Gastrocnemius medialis (tissue), 4 donors: Measurements from ENCODE around the gene SORL1. TPM values are rescaled to one million over a fixed set of nuclear protein-coding genes. Genes with fewer than 3 reads are reported as not detected.

ENCODE experiments used
- ATAC-seq, 2 donors: fragments of 150-250 bp; one replicate each; pipeline ENCODE4 v1.9.1; 2016
- DNase-seq, 2 donors: peaks; one replicate each; pipeline ENCODE4 v3.0.0-alpha.2; 2019
- H3K27ac ChIP-seq, 4 donors: fragments of 200-600 bp; sonication (generic); 1 replicate in 1 of 4; 2 replicates in 3 of 4; pipeline ENCODE4 v1.5.1; 2016 to 2018; ENCODE audit warnings: mild to moderate bottlenecking in 2 of 4, moderate library complexity in 1 of 4
- H3K27me3 ChIP-seq, 3 donors: fragments of 200-600 bp; sonication (generic) in 2 of 3; 1 replicate in 1 of 3; 2 replicates in 2 of 3; pipeline versions ENCODE4 v1.5.1 to v1.6.0; 2016 to 2019; ENCODE audit warnings: mild to moderate bottlenecking in 1 of 3, moderate library complexity in 1 of 3
- H3K36me3 ChIP-seq, 2 donors: fragments of 200-600 bp; sonication (generic) in 1 of 2; one replicate each; pipeline ENCODE4 v1.5.1; 2017 to 2018
- H3K4me1 ChIP-seq, 2 donors: fragments of 200-600 bp; sonication (generic) in 1 of 2; one replicate each; pipeline ENCODE4 v1.5.1; 2016 to 2017; ENCODE audit warnings: mild to moderate bottlenecking in 2 of 2
- H3K4me3 ChIP-seq, 4 donors: fragments of 200-600 bp; sonication (generic) in 3 of 4; 1 replicate in 1 of 4; 2 replicates in 3 of 4; pipeline ENCODE4 v1.5.1; 2016 to 2019; ENCODE audit warnings: mild to moderate bottlenecking in 2 of 4
- H3K9me3 ChIP-seq, 3 donors: fragments of 200-600 bp; sonication (generic) in 2 of 3; 1 replicate in 1 of 3; 2 replicates in 2 of 3; pipeline ENCODE4 v1.5.1; 2016 to 2019
- CTCF ChIP-seq, 5 experiments: fragments of 450-650 bp in 3 of 5; fragments of 200-600 bp in 2 of 5; sonication (generic) in 2 of 5; IDR thresholded peaks in 4 of 5; conservative IDR thresholded peaks in 1 of 5; 1 replicate in 4 of 5; 2 replicates in 1 of 5; pipeline ENCODE4 v1.5.1; 2016 to 2019; ENCODE audit warnings: antibody characterized with exemption in 5 of 5, mild to moderate bottlenecking in 3 of 5, moderate library complexity in 3 of 5
- POLR2A ChIP-seq, 2 donors: fragments of 450-650 bp; IDR thresholded peaks; one replicate each; pipeline ENCODE4 v1.6.1; 2017; ENCODE audit warnings: antibody characterized with exemption in 2 of 2, mild to moderate bottlenecking in 2 of 2, moderate library complexity in 2 of 2
- in situ Hi-C, 4 donors: fragments of 200-750 bp; cut with MboI; loops; one replicate each; pipeline versions ENCODE4 v1.15.0 to v1.8.0; 2017; ENCODE audit warnings: low sequenced_read_pairs in 4 of 4
- intact Hi-C: fragments of 100-400 bp; cut with DNase I; formaldehyde crosslinking; loops from one replicate; pipeline ENCODE4 v1.15.1; 2023; ENCODE audit warnings: low total_unique reads
- total RNA-seq, 4 donors: library from RNA; depleted of rRNA; stranded (reverse); fragments of >200 nt; gene quantifications; one replicate each; pipeline versions ENCODE4 v1.1.0 to v1.2.3, GENCODE V29; 2016

The SORL1 gene
- total RNA-seq, 4 donors from 2014 or later, result 0.78 to 2.7 (median 2.3) TPM

- Histone ChIP-seq H3K27me3 (no peaks in the 10 kb centered on the region), H3K36me3 (no peaks in the 10 kb centered on the region), H3K27ac (no peak overlapping the region), H3K4me3 (no peak overlapping the region), H3K4me1 (no peaks in the 10 kb centered on the region), H3K9me3 (no peaks in the 10 kb centered on the region)
- no peak for TF ChIP-seq POLR2A (IDR thresholded peaks at IDR 0.05)
- no peak for TF ChIP-seq CTCF (IDR thresholded peaks at IDR 0.05 in 4 of 5, conservative IDR thresholded peaks at IDR 0.05 in 1 of 5)
- intact Hi-C loops, result no loop called here
- DNase-seq (no peak), ATAC-seq (no peak)
- in situ Hi-C loops, result loop anchor here (5.0 to 25.0 kb wide), 8 partner anchors 363 to 858 kb away; partner anchors contain the start of gene BLID (in 1 of the 4)
Observed at GRCh38 chr11:121649798-121650197, 197.7 kb downstream of the SORL1 start.

GRCh38 chr11:121650351-121651256 lies 198.5 kb downstream of the SORL1 start:
- no peak overlapping the region for H3K4me3 ChIP-seq
- no peaks in the 10 kb centered on the region for H3K27me3 ChIP-seq
- no peaks in the 10 kb centered on the region for H3K36me3 ChIP-seq
- TF ChIP-seq POLR2A (IDR thresholded peaks at IDR 0.05) (no peak), CTCF (IDR thresholded peaks at IDR 0.05 in 4 of 5, conservative IDR thresholded peaks at IDR 0.05 in 1 of 5) (no peak)
- no peak overlapping the region for H3K27ac ChIP-seq
- DNase-seq, result no peak
- intact Hi-C loops (no loop called here), in situ Hi-C loops (loop anchor here (5.0 to 25.0 kb wide), 8 partner anchors 362 to 857 kb away; partner anchors contain the start of gene BLID (in 1 of the 4))
- no peaks in the 10 kb centered on the region for H3K9me3 ChIP-seq
- no peak for ATAC-seq
- H3K4me1 ChIP-seq, result peaks cover 0 to 3% of the 10 kb centered on the region in 2 donors

- in situ Hi-C loops, result loop anchor here (5.0 to 25.0 kb wide), 8 partner anchors 361 to 856 kb away; partner anchors contain the start of gene BLID (in 1 of the 4)
- DNase-seq, result no peak
- no peak for ATAC-seq
- no peak overlapping the region for H3K27ac ChIP-seq
- TF ChIP-seq CTCF (IDR thresholded peaks at IDR 0.05 in 4 of 5, conservative IDR thresholded peaks at IDR 0.05 in 1 of 5), result no peak
- no peak for TF ChIP-seq POLR2A (IDR thresholded peaks at IDR 0.05)
- H3K9me3 ChIP-seq, result no peaks in the 10 kb centered on the region
- H3K4me3 ChIP-seq, result no peak overlapping the region
- no peaks in the 10 kb centered on the region for H3K36me3 ChIP-seq
- H3K27me3 ChIP-seq, result no peaks in the 10 kb centered on the region
- peaks cover 1 to 3% of the 10 kb centered on the region in 2 donors for H3K4me1 ChIP-seq
- intact Hi-C loops, result no loop called here
Observed at GRCh38 chr11:121651257-121651605, 199.1 kb downstream of the SORL1 start.

GRCh38 chr11:121652971-121653370 lies 200.9 kb downstream of the SORL1 start:
- H3K36me3 ChIP-seq, result no peaks in the 10 kb centered on the region
- ATAC-seq (no peak), DNase-seq (no peak)
- no peaks in the 10 kb centered on the region for H3K9me3 ChIP-seq
- H3K4me1 ChIP-seq, result peaks cover 7 to 11% of the 10 kb centered on the region in 2 donors
- TF ChIP-seq POLR2A (IDR thresholded peaks at IDR 0.05) (no peak), CTCF (IDR thresholded peaks at IDR 0.05 in 4 of 5, conservative IDR thresholded peaks at IDR 0.05 in 1 of 5) (peak in 2 of 5 experiments; percentile 12 to 27)
- no peaks in the 10 kb centered on the region for H3K27me3 ChIP-seq
- in situ Hi-C loops (loop anchor here (5.0 to 25.0 kb wide), 8 partner anchors 359 to 854 kb away; partner anchors contain the start of gene BLID (in 1 of the 4)), intact Hi-C loops (no loop called here)
- H3K27ac ChIP-seq, result no peak overlapping the region
- no peak overlapping the region for H3K4me3 ChIP-seq
